IMR-90 (cell line): ENCODE results near the gene ANKRD63.

ENCODE experiments used
- BHLHE40 ChIP-seq: fragments of 150-350 bp; IDR thresholded peaks from 2 replicates; pipeline ENCODE4 v1.6.1; 2016; ENCODE audit warnings: mild to moderate bottlenecking, low read depth, low read length
- CTCF ChIP-seq: conservative IDR thresholded peaks from 2 replicates; pipeline ENCODE4 v1.5.1; 2012; ENCODE audit warnings: mild to moderate bottlenecking, low read depth, low read length, improper control_type of control experiment
- POLR2A ChIP-seq: IDR thresholded peaks from 2 replicates; pipeline ENCODE4 v1.6.1; 2012; ENCODE audit warnings: mild to moderate bottlenecking, low read depth, low read length

- TF ChIP-seq POLR2A = no peak
- TF ChIP-seq CTCF = no peak
- no peak for TF ChIP-seq BHLHE40
Measured at GRCh38 chr15:40265355-40265754, 17.5 kb downstream of the ANKRD63 start.
